Neural progenitor cell (in vitro differentiated cells): ENCODE measurements around the gene ATF6.

ENCODE experiments used
- CTCF ChIP-seq: fragments of 200-600 bp; sonication (generic); IDR thresholded peaks from 2 replicates; pipeline ENCODE4 v1.5.1; 2017; ENCODE audit warnings: antibody characterized with exemption, mild to moderate bottlenecking
- EZH2 ChIP-seq: fragments of 200-600 bp; sonication (generic); IDR thresholded peaks from 2 replicates; pipeline ENCODE4 v1.6.1; 2017; ENCODE audit warnings: antibody characterized with exemption, mild to moderate bottlenecking, moderate library complexity
- EZH2phosphoT487 ChIP-seq: fragments of 200-600 bp; sonication (generic); IDR thresholded peaks from 2 replicates; pipeline ENCODE4 v1.6.1; 2017; ENCODE audit warnings: antibody characterized with exemption

GRCh38 chr1:161817176-161817730 is 51.1 kb downstream of the ATF6 start:
- TF ChIP-seq EZH2 (no peak), EZH2phosphoT487 (no peak), CTCF (no peak)
